Loucy (cell line): Measurements from ENCODE around the gene YES1.

Experiments
- CTCF ChIP-seq: fragments of 200-600 bp; sonication (generic); conservative IDR thresholded peaks from 2 replicates; pipeline ENCODE4 v1.5.1; 2014; ENCODE audit warnings: mild to moderate bottlenecking, antibody characterized with exemption, low read length
- EZH2phosphoT487 ChIP-seq: fragments of 200-600 bp; IDR thresholded peaks from 2 replicates; pipeline ENCODE4 v1.6.1; 2018; ENCODE audit warnings: antibody characterized with exemption, mild to moderate bottlenecking, moderate library complexity, borderline replicate concordance

GRCh38 chr18:711657-712400, 100.2 kb downstream of the YES1 start:
- TF ChIP-seq CTCF: peak; percentile 28
- TF ChIP-seq EZH2phosphoT487: no peak
